Measurements from ENCODE around the gene BTBD19. TPM values are rescaled to one million over a fixed set of nuclear protein-coding genes. Genes with fewer than 3 reads are reported as not detected.

The BTBD19 gene
- total RNA-seq, 1 donor from 2014 or later: 26.7 TPM

DNA sequence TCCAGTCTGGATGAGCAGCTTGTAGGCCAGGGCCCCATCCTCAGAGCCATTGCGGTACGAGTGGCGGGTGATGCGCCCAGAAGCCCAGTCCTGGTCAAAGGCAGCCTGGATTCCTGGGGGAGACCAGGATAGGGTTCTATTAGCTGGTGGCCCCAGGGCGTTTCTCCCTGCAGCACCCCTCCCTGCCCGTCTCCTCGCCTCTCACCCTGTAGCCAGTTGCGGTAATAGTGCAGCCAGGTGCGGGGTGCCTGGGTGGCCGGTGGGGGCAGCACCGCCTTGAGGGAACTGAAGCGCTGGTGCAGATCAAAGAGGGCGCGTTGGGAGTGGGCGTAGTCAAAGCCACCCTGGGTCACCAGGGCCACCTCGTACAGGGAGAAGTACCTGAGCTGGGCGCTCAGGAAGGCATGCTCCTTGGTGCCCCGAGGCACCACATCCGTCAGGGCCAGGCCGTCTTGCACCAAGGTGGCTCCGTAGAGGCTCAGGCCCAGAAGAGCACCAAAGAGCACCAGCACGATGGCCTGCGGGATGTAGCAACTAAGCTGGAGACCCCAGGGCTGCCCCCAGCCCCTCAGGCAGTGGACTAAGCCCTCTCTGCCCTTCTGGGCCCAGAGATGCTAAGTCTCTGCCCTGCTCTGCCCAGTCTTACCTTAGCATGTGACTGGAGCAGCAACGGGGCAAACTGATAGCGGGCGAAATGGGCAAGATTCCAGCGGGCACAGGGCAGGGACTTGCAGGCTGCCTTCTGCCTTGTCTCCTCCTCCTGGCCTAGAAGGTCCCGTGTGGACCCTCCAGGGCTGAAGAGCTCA is 19.1 kb downstream of the BTBD19 start:
- no peak for DNase-seq (ENCODE audit: low spot score, unreplicated experiment)
- Mint-ChIP-seq H3K4me1 (ENCODE audit: low read depth) (peaks cover 2% of the 10 kb centered on the region), H3K27me3 (no peaks in the 10 kb centered on the region), H3K4me3 (ENCODE audit: low read depth) (no peak overlapping the region), H3K9me3 (ENCODE audit: low read depth) (no peaks in the 10 kb centered on the region), H3K27ac (no peak overlapping the region), H3K36me3 (ENCODE audit: insufficient read depth) (no peaks in the 10 kb centered on the region)
- peak; percentile 19 for TF ChIP-seq CTCF (IDR thresholded peaks at IDR 0.05; ENCODE audit: unreplicated experiment)

- TF ChIP-seq CTCF (IDR thresholded peaks at IDR 0.05; ENCODE audit: unreplicated experiment): no peak
- Mint-ChIP-seq H3K36me3 (ENCODE audit: insufficient read depth) (no peaks in the 10 kb centered on the region), H3K4me1 (ENCODE audit: low read depth) (peaks cover 2% of the 10 kb centered on the region), H3K9me3 (ENCODE audit: low read depth) (no peaks in the 10 kb centered on the region), H3K27ac (no peak overlapping the region), H3K27me3 (no peaks in the 10 kb centered on the region), H3K4me3 (ENCODE audit: low read depth) (no peak overlapping the region)
- no peak for DNase-seq (ENCODE audit: low spot score, unreplicated experiment)
Measured at GRCh38 chr1:44828003-44828651, 19.8 kb downstream of the BTBD19 start.

- H3K4me1 Mint-ChIP-seq (ENCODE audit: low read depth): peaks cover 2% of the 10 kb centered on the region
- H3K36me3 Mint-ChIP-seq (ENCODE audit: insufficient read depth): no peaks in the 10 kb centered on the region
- TF ChIP-seq CTCF (IDR thresholded peaks at IDR 0.05; ENCODE audit: unreplicated experiment): no peak
- DNase-seq (ENCODE audit: low spot score, unreplicated experiment): no peak
- no peak overlapping the region for H3K27ac Mint-ChIP-seq
- H3K9me3 Mint-ChIP-seq (ENCODE audit: low read depth): no peaks in the 10 kb centered on the region
- no peak overlapping the region for H3K4me3 Mint-ChIP-seq (ENCODE audit: low read depth)
- H3K27me3 Mint-ChIP-seq: no peaks in the 10 kb centered on the region
Measured at GRCh38 chr1:44828841-44829440, 20.6 kb downstream of the BTBD19 start.

- no peak overlapping the region for H3K4me3 Mint-ChIP-seq (ENCODE audit: low read depth)
- H3K4me1 Mint-ChIP-seq (ENCODE audit: low read depth): peaks cover 2% of the 10 kb centered on the region
- peaks cover 3% of the 10 kb centered on the region for H3K27me3 Mint-ChIP-seq
- peaks cover 1% of the 10 kb centered on the region for H3K36me3 Mint-ChIP-seq (ENCODE audit: insufficient read depth)
- no peak for TF ChIP-seq CTCF (IDR thresholded peaks at IDR 0.05; ENCODE audit: unreplicated experiment)
- no peak for DNase-seq (ENCODE audit: low spot score, unreplicated experiment)
- H3K27ac Mint-ChIP-seq: no peak overlapping the region
- no peaks in the 10 kb centered on the region for H3K9me3 Mint-ChIP-seq (ENCODE audit: low read depth)
Measured at GRCh38 chr1:44829506-44830384, 21.4 kb downstream of the BTBD19 start.

DNA sequence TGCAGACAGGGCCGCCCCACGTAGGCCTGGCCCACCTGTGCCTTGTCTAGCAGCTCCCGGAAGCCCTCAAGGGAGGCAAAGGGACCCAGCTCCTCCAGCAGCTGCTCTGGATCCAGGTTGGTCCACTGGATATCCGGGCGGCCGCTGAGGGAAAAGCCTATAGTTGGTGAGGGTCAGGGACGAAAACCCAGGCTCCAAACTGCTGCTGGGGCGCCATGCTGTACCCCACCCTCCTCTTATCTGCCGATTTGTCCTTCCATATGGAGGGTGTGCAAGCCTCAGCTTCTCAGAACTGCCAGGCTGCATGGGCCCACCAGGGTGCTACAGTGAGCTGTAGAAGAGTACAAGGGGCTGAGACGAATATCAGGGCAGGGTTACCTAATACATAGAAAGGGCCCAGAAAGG is 22.6 kb downstream of the BTBD19 start:
- no peak overlapping the region for H3K27ac Mint-ChIP-seq
- peaks cover 2% of the 10 kb centered on the region for H3K4me1 Mint-ChIP-seq (ENCODE audit: low read depth)
- peaks cover 1% of the 10 kb centered on the region for H3K36me3 Mint-ChIP-seq (ENCODE audit: insufficient read depth)
- no peak for DNase-seq (ENCODE audit: low spot score, unreplicated experiment)
- H3K27me3 Mint-ChIP-seq: peaks cover 3% of the 10 kb centered on the region
- H3K4me3 Mint-ChIP-seq (ENCODE audit: low read depth): no peak overlapping the region
- no peak for TF ChIP-seq CTCF (IDR thresholded peaks at IDR 0.05; ENCODE audit: unreplicated experiment)
- H3K9me3 Mint-ChIP-seq (ENCODE audit: low read depth): no peaks in the 10 kb centered on the region

Data from progenitor cell of endocrine pancreas (in vitro differentiated cells).